Parathyroid adenoma (tissue), 2 donors: ENCODE results near the gene SPDEF.

Experiments used
- H2AFZ ChIP-seq: fragments of 300-600 bp; sonication (generic); one replicate; pipeline ENCODE4 v1.7.0; 2017; ENCODE audit warnings: antibody characterized with exemption, mild to moderate bottlenecking
- H3K27ac ChIP-seq: fragments of 300-600 bp; sonication (generic); one replicate; pipeline ENCODE4 v1.7.0; 2017
- H3K27me3 ChIP-seq: fragments of 300-600 bp; sonication (generic); one replicate; pipeline ENCODE4 v1.7.0; 2017; ENCODE audit warnings: low read length; ENCODE audit not compliant: control insufficient read depth, insufficient read depth
- H3K36me3 ChIP-seq: fragments of 300-600 bp; sonication (generic); one replicate; pipeline ENCODE4 v1.7.0; 2017; ENCODE audit warnings: low read length; ENCODE audit not compliant: control insufficient read depth, insufficient read depth
- H3K4me1 ChIP-seq: fragments of 300-600 bp; sonication (generic); one replicate; pipeline ENCODE4 v1.7.0; 2017; ENCODE audit warnings: control low read depth
- H3K4me2 ChIP-seq: fragments of 300-600 bp; sonication (generic); one replicate; pipeline ENCODE4 v1.7.0; 2017; ENCODE audit warnings: low read length
- H3K4me3 ChIP-seq: fragments of 300-600 bp; sonication (generic); one replicate; pipeline ENCODE4 v1.7.0; 2017; ENCODE audit warnings: low read depth, low read length
- H3K79me2 ChIP-seq: fragments of 300-600 bp; sonication (generic); one replicate; pipeline ENCODE4 v1.7.0; 2017; ENCODE audit warnings: control low read depth
- H3K9ac ChIP-seq: fragments of 300-600 bp; sonication (generic); one replicate; pipeline ENCODE4 v1.7.0; 2017; ENCODE audit warnings: mild to moderate bottlenecking
- H3K9me3 ChIP-seq: fragments of 300-600 bp; sonication (generic); one replicate; pipeline ENCODE4 v1.7.0; 2017; ENCODE audit warnings: low read length; ENCODE audit not compliant: control insufficient read depth
- CTCF ChIP-seq: fragments of 300-600 bp; sonication (generic); IDR thresholded peaks from one replicate; pipeline ENCODE4 v1.7.0; 2017; ENCODE audit warnings: antibody characterized with exemption, mild to moderate bottlenecking
- donor health status: primary hyperparathyroidism.

The SPDEF gene

GRCh38 chr6:34600101-34600500, 44.0 kb upstream of the SPDEF start:
- Histone ChIP-seq H3K4me3 (no peak overlapping the region), H3K4me2 (no peak overlapping the region), H3K79me2 (peaks cover 34% of the 10 kb centered on the region), H3K9ac (no peak overlapping the region), H3K9me3 (no peaks in the 10 kb centered on the region), H3K36me3 (no peaks in the 10 kb centered on the region), H3K27me3 (no peaks in the 10 kb centered on the region), H3K27ac (no peak overlapping the region), H2AFZ (no peak overlapping the region), H3K4me1 (no peaks in the 10 kb centered on the region)
- no peak for TF ChIP-seq CTCF

- Histone ChIP-seq H3K27ac (no peak overlapping the region), H3K4me3 (no peak overlapping the region), H3K9ac (no peak overlapping the region), H3K36me3 (no peaks in the 10 kb centered on the region), H2AFZ (no peak overlapping the region), H3K9me3 (no peaks in the 10 kb centered on the region), H3K79me2 (peaks cover 25% of the 10 kb centered on the region), H3K4me2 (no peak overlapping the region), H3K27me3 (no peaks in the 10 kb centered on the region), H3K4me1 (no peaks in the 10 kb centered on the region)
- TF ChIP-seq CTCF, result no peak
Measured at GRCh38 chr6:34598712-34599111, 42.6 kb upstream of the SPDEF start.

- Histone ChIP-seq H3K9ac (no peak overlapping the region), H3K27me3 (no peaks in the 10 kb centered on the region), H3K9me3 (no peaks in the 10 kb centered on the region), H3K79me2 (peaks cover 23% of the 10 kb centered on the region), H3K4me3 (no peak overlapping the region), H3K36me3 (no peaks in the 10 kb centered on the region), H2AFZ (no peak overlapping the region), H3K4me2 (no peak overlapping the region), H3K4me1 (no peaks in the 10 kb centered on the region), H3K27ac (no peak overlapping the region)
- TF ChIP-seq CTCF, result no peak
Measured at GRCh38 chr6:34597605-34598353, 41.6 kb upstream of the SPDEF start.

- no peak overlapping the region for H3K9ac ChIP-seq
- no peak overlapping the region for H3K27ac ChIP-seq
- H3K4me3 ChIP-seq, result no peak overlapping the region
- no peaks in the 10 kb centered on the region for H3K27me3 ChIP-seq
- no peaks in the 10 kb centered on the region for H3K36me3 ChIP-seq
- no peaks in the 10 kb centered on the region for H3K9me3 ChIP-seq
- no peak overlapping the region for H2AFZ ChIP-seq
- no peaks in the 10 kb centered on the region for H3K4me1 ChIP-seq
- TF ChIP-seq CTCF, result no peak
- peaks cover 22% of the 10 kb centered on the region for H3K79me2 ChIP-seq
- no peak overlapping the region for H3K4me2 ChIP-seq
Measured at GRCh38 chr6:34596798-34597197, 40.7 kb upstream of the SPDEF start.
